Peyer's patch (tissue), 4 donors: Measurements from ENCODE around the gene SAMD7.

Experiments
- POLR2A ChIP-seq, 2 donors: fragments of 450-650 bp; IDR thresholded peaks; one replicate each; pipeline ENCODE4 v1.5.1; 2017; ENCODE audit warnings: antibody characterized with exemption in 2 of 2, mild to moderate bottlenecking in 2 of 2, moderate library complexity in 2 of 2
- TF ChIP-seq, protein P1 (sequence below), 6 experiments: fragments of 450-650 bp in 4 of 6; fragments of 200-600 bp in 2 of 6; sonication (generic) in 1 of 6; IDR thresholded peaks; one replicate each; pipeline ENCODE4 v1.5.1; 2017 to 2019; ENCODE audit warnings: antibody characterized with exemption in 6 of 6, mild to moderate bottlenecking in 3 of 6, moderate library complexity in 1 of 6

DNA sequence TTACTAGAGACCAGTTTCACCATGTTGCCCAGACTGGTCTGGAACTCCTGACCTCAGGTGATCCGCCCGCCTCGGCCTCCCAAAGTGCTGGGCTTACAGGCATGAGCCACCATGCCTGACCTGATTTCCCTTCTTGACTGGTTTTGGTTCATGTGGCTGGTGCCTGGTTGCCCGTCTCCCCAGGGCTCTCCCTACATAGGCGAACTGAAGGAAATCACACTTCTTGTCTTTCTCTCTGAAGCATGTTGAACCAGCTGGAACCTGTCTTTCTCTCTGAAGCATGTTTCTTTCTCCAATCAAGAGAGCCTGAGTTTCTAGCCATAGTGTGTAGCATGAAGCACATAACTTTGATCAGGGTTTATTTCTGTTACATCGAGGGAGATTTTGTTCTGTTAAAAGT, 16.3 kb upstream of the SAMD7 start:
- TF ChIP-seq, protein P1, sequence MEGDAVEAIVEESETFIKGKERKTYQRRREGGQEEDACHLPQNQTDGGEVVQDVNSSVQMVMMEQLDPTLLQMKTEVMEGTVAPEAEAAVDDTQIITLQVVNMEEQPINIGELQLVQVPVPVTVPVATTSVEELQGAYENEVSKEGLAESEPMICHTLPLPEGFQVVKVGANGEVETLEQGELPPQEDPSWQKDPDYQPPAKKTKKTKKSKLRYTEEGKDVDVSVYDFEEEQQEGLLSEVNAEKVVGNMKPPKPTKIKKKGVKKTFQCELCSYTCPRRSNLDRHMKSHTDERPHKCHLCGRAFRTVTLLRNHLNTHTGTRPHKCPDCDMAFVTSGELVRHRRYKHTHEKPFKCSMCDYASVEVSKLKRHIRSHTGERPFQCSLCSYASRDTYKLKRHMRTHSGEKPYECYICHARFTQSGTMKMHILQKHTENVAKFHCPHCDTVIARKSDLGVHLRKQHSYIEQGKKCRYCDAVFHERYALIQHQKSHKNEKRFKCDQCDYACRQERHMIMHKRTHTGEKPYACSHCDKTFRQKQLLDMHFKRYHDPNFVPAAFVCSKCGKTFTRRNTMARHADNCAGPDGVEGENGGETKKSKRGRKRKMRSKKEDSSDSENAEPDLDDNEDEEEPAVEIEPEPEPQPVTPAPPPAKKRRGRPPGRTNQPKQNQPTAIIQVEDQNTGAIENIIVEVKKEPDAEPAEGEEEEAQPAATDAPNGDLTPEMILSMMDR (IDR thresholded peaks at IDR 0.05), result no peak
- TF ChIP-seq POLR2A (IDR thresholded peaks at IDR 0.05), result no peak
